ENCODE measurements around the gene AQP12A.

Gene AQP12A

DNA sequence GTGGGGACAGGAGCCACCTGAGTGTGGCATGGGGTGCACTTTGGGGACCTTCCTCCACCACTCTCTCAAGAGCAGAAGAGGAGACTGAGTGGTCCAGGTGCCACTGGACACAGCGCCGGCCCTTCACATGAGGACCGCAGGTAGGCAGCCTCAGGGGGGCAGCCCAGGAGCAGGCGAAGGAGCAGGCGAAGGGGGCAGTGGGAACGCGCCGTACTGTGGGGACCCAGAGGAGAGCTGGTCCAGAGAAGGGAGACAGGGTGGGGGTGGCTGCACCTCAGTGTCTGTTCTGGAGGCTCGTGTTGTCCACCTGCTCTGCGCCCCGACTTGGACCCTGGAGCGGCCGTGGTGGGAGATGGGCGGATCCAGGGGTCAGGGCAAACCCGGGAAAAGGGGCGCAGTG, 55.0 kb downstream of the AQP12A start:
- DNase-seq: no peak

DNA sequence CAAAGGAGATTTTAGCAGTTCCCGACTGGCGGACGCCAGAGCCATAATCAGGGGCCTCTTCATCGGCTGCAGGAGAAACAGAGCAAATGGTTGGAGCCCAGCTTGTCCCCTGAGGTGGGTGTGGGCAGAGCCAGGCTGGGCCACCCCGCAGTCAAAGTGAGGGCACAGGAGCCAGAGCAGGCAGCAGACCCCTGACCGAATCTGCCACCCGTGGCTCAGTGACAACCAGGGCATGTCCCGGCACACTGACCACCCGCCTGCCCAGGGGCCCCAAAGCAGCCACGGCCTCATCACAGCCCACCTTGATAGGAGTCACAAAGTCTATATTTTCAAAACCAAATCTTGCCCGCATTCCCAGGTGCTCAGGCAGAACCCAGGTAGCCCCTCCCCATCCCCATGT, 55.6 kb downstream of the AQP12A start:
- no peak for DNase-seq
